ENCODE results near the gene ELFN2.

The ELFN2 gene

DNA sequence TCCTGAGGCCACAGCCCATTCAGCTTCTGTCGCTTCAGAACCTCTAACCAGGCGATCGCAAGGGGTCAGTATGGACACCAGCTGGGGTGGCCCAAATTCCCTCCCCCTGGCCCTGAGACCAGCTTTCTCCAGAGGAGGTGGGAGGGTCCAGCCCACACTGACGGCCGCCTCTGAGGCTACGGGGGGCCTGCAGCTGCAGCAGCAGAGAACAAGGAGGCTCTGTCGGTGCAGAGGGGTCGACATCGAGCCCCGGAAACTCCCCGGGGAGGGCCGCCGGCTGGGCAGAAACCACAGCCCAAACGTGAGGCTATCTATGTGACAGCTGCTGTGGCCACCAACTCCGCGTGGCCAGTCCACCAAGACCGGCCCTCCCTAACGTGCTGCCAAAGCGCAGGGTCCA is 40.8 kb downstream of the ELFN2 start:
- Histone ChIP-seq H3K9me3 (no peaks in the 10 kb centered on the region), H3K36me3 (no peaks in the 10 kb centered on the region), H3K4me1 (ENCODE audit: control insufficient read depth in 1 of 2, insufficient read depth in 1 of 2, low read depth in 1 of 2, low read length in 1 of 2) (no peaks in the 10 kb centered on the region), H3K27me3 (peaks cover 8% of the 10 kb centered on the region), H3K27ac (no peak overlapping the region), H3K4me3 (ENCODE audit: low read depth in 1 of 2, low read length in 1 of 2) (no peak overlapping the region)
- TF ChIP-seq, protein P1, sequence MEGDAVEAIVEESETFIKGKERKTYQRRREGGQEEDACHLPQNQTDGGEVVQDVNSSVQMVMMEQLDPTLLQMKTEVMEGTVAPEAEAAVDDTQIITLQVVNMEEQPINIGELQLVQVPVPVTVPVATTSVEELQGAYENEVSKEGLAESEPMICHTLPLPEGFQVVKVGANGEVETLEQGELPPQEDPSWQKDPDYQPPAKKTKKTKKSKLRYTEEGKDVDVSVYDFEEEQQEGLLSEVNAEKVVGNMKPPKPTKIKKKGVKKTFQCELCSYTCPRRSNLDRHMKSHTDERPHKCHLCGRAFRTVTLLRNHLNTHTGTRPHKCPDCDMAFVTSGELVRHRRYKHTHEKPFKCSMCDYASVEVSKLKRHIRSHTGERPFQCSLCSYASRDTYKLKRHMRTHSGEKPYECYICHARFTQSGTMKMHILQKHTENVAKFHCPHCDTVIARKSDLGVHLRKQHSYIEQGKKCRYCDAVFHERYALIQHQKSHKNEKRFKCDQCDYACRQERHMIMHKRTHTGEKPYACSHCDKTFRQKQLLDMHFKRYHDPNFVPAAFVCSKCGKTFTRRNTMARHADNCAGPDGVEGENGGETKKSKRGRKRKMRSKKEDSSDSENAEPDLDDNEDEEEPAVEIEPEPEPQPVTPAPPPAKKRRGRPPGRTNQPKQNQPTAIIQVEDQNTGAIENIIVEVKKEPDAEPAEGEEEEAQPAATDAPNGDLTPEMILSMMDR (IDR thresholded peaks at IDR 0.05) = no peak

- Histone ChIP-seq H3K36me3 (no peaks in the 10 kb centered on the region), H3K4me3 (ENCODE audit: low read depth in 1 of 2, low read length in 1 of 2) (no peak overlapping the region), H3K27ac (no peak overlapping the region), H3K4me1 (ENCODE audit: control insufficient read depth in 1 of 2, insufficient read depth in 1 of 2, low read depth in 1 of 2, low read length in 1 of 2) (no peaks in the 10 kb centered on the region), H3K9me3 (no peaks in the 10 kb centered on the region), H3K27me3 (peaks cover 24% of the 10 kb centered on the region)
- TF ChIP-seq, protein P1 (IDR thresholded peaks at IDR 0.05) = no peak
Measured at GRCh38 chr22:37384691-37385090, 42.6 kb downstream of the ELFN2 start.

GRCh38 chr22:37383341-37383740 is 43.9 kb downstream of the ELFN2 start:
- Histone ChIP-seq H3K4me1 (ENCODE audit: control insufficient read depth in 1 of 2, insufficient read depth in 1 of 2, low read depth in 1 of 2, low read length in 1 of 2) (no peaks in the 10 kb centered on the region), H3K27ac (no peak overlapping the region), H3K4me3 (ENCODE audit: low read depth in 1 of 2, low read length in 1 of 2) (no peak overlapping the region), H3K9me3 (no peaks in the 10 kb centered on the region), H3K27me3 (peaks cover 36% of the 10 kb centered on the region), H3K36me3 (no peaks in the 10 kb centered on the region)
- TF ChIP-seq, protein P1 (IDR thresholded peaks at IDR 0.05) = no peak

DNA sequence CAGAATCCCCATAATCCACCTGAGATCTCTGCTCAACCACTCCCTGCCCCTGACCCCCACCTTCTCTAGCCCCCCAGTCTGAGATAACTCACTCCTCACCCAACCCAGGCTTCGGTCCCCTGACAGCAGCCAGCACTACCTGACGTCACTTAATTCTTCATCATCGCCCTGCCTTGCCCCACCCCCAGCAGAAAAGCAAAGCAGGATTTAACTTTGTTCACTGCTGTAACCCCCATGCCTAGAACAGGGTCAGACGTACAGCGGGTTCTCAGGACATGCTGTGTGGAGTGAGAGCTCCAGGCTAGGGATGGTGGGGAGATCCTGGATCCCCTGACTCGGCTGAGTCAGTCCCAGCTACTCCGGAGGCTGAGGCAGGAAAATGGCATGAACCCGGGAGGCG is 45.8 kb downstream of the ELFN2 start:
- H3K27ac ChIP-seq = no peak overlapping the region
- H3K4me3 ChIP-seq (ENCODE audit: low read depth in 1 of 2, low read length in 1 of 2) = no peak overlapping the region
- H3K9me3 ChIP-seq = no peaks in the 10 kb centered on the region
- peaks cover 39% of the 10 kb centered on the region for H3K27me3 ChIP-seq
- TF ChIP-seq, protein P1 (IDR thresholded peaks at IDR 0.05) = no peak
- no peaks in the 10 kb centered on the region for H3K4me1 ChIP-seq (ENCODE audit: control insufficient read depth in 1 of 2, insufficient read depth in 1 of 2, low read depth in 1 of 2, low read length in 1 of 2)
- no peaks in the 10 kb centered on the region for H3K36me3 ChIP-seq

DNA sequence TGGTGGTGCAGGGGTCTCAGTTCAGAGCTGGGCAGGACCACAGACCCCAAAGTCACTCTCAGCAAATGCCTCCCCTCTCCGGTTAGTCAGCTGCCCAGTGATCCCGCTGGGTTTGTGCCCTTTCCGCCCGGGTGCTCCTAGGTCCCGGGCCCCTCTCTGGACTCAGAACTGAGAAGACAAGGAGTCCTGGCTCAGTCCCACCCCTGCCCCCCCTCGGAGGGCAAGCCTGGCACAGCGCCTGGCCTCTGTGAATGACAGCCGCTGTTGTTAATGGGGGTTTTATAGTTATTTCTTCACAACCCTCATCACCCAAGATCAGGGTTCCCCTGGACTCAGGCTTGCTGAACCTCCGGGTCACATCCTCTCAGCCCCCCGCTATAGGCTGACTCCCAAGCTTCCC is 47.6 kb downstream of the ELFN2 start:
- no peaks in the 10 kb centered on the region for H3K4me1 ChIP-seq (ENCODE audit: control insufficient read depth in 1 of 2, insufficient read depth in 1 of 2, low read depth in 1 of 2, low read length in 1 of 2)
- H3K27ac ChIP-seq = no peak overlapping the region
- TF ChIP-seq, protein P1 (IDR thresholded peaks at IDR 0.05) = no peak
- H3K9me3 ChIP-seq = no peaks in the 10 kb centered on the region
- H3K36me3 ChIP-seq = no peaks in the 10 kb centered on the region
- H3K4me3 ChIP-seq (ENCODE audit: low read depth in 1 of 2, low read length in 1 of 2) = no peak overlapping the region
- H3K27me3 ChIP-seq = peaks cover 56% of the 10 kb centered on the region

GRCh38 chr22:37379085-37379484 is 48.2 kb downstream of the ELFN2 start:
- Histone ChIP-seq H3K4me3 (ENCODE audit: low read depth in 1 of 2, low read length in 1 of 2) (no peak overlapping the region), H3K27me3 (peaks cover 56% of the 10 kb centered on the region), H3K36me3 (no peaks in the 10 kb centered on the region), H3K9me3 (no peaks in the 10 kb centered on the region), H3K27ac (no peak overlapping the region), H3K4me1 (ENCODE audit: control insufficient read depth in 1 of 2, insufficient read depth in 1 of 2, low read depth in 1 of 2, low read length in 1 of 2) (no peaks in the 10 kb centered on the region)
- TF ChIP-seq, protein P1 (IDR thresholded peaks at IDR 0.05) = no peak
